ENCODE data around the gene USP10.

GRCh38 chr16:84765616-84766580 is 66.1 kb downstream of the USP10 start:
- TF ChIP-seq CTCF (IDR thresholded peaks at IDR 0.05) = no peak
- TF ChIP-seq POLR2A (IDR thresholded peaks at IDR 0.05) = no peak
